ENCODE measurements around the gene ZNF687.

The ZNF687 gene

GRCh38 chr1:151281225-151281968 lies 702 bp upstream of the ZNF687 start:
- DNase-seq, result peak; percentile 98 to 99

- no peak for DNase-seq
Observed at GRCh38 chr1:151282883-151283725, 1.0 kb downstream of the ZNF687 start.

GRCh38 chr1:151284013-151284577 lies 2.0 kb downstream of the ZNF687 start:
- no peak for DNase-seq

- no peak for DNase-seq
Observed at GRCh38 chr1:151286619-151287340, 4.7 kb downstream of the ZNF687 start.

GRCh38 chr1:151287341-151287699 lies 5.2 kb downstream of the ZNF687 start:
- DNase-seq, result no peak

GRCh38 chr1:151287767-151288500 lies 5.8 kb downstream of the ZNF687 start:
- DNase-seq, result no peak

- DNase-seq, result no peak
Observed at GRCh38 chr1:151288502-151288901, 6.4 kb downstream of the ZNF687 start.

- no peak for DNase-seq
Observed at GRCh38 chr1:151289080-151289935, 7.2 kb downstream of the ZNF687 start.

GRCh38 chr1:151289991-151290708 lies 8.1 kb downstream of the ZNF687 start:
- no peak for DNase-seq

- DNase-seq, result no peak
Observed at GRCh38 chr1:151290709-151291303, 8.7 kb downstream of the ZNF687 start.

- no peak for DNase-seq
Observed at GRCh38 chr1:151292207-151293030, 10.3 kb downstream of the ZNF687 start.

- DNase-seq, result no peak
Observed at GRCh38 chr1:151293093-151293492, 11.0 kb downstream of the ZNF687 start.

- DNase-seq, result no peak
Observed at GRCh38 chr1:151294742-151295462, 12.8 kb downstream of the ZNF687 start.

- DNase-seq, result no peak
Observed at GRCh38 chr1:151309811-151310323, 27.8 kb downstream of the ZNF687 start.

- no peak for DNase-seq
Observed at GRCh38 chr1:151311011-151311410, 28.9 kb downstream of the ZNF687 start.

- DNase-seq, result peak; percentile 67 to 70
Observed at GRCh38 chr1:151311589-151312331, 29.7 kb downstream of the ZNF687 start.

- no peak for DNase-seq
Observed at GRCh38 chr1:151312411-151312810, 30.3 kb downstream of the ZNF687 start.

GRCh38 chr1:151312826-151313225 lies 30.7 kb downstream of the ZNF687 start:
- DNase-seq, result no peak

All from stimulated activated CD4-positive, alpha-beta T cell treated with anti-CD3 and anti-CD28 coated beads, Interleukin-2, amount 100 ng/mL, for 48 hours (primary cell).